ENCODE data around the gene PRR35.

PRR35 gene

GRCh38 chr16:546909-547770, 13.1 kb upstream of the PRR35 start:
- peak in 13 of 51 donors; percentile 8 to 50 (median 20) for DNase-seq

- no peak for DNase-seq
These were observed 11.6 kb upstream of the PRR35 start for GRCh38 chr16:548586-548985.

GRCh38 chr16:549544-550263, 10.5 kb upstream of the PRR35 start:
- no peak for DNase-seq

GRCh38 chr16:551210-551609, 9.0 kb upstream of the PRR35 start:
- no peak for DNase-seq

GRCh38 chr16:552171-552570, 8.0 kb upstream of the PRR35 start:
- no peak for DNase-seq

GRCh38 chr16:553601-554296, 6.4 kb upstream of the PRR35 start:
- DNase-seq: no peak

- no peak for DNase-seq
These were observed 5.9 kb upstream of the PRR35 start for GRCh38 chr16:554297-554621.

GRCh38 chr16:554640-555365, 5.4 kb upstream of the PRR35 start:
- DNase-seq: no peak

- no peak for DNase-seq
These were observed 4.4 kb upstream of the PRR35 start for GRCh38 chr16:555528-556473.

GRCh38 chr16:556474-557173, 3.6 kb upstream of the PRR35 start:
- no peak for DNase-seq

GRCh38 chr16:557463-558297, 2.5 kb upstream of the PRR35 start:
- DNase-seq: no peak

- DNase-seq: no peak
These were observed 1.7 kb upstream of the PRR35 start for GRCh38 chr16:558298-559020.

GRCh38 chr16:559021-559380, 1.2 kb upstream of the PRR35 start:
- no peak for DNase-seq

- DNase-seq: no peak
These were observed 587 bp upstream of the PRR35 start for GRCh38 chr16:559411-560203.

- no peak for DNase-seq
These were observed 663 bp downstream of the PRR35 start for GRCh38 chr16:560701-561412.

GRCh38 chr16:561413-561794, 1.2 kb downstream of the PRR35 start:
- DNase-seq: no peak
